IMR-90 (cell line): ENCODE measurements around the gene PPM1M. TPM values are rescaled to one million over a fixed set of nuclear protein-coding genes. Genes with fewer than 3 reads are reported as not detected.
A peak's percentile ranks its signal among the peaks of the same experiment; 100 is the strongest.

Source experiments
- ATAC-seq: fragments of 200-7000 bp; cut with Tn5 transposase; 2 replicates; pipeline ENCODE4 v1.9.1; 2020; ENCODE audit warnings: low read depth, mild to moderate bottlenecking, moderate library complexity
- BruUV-seq: library from RNA; stranded (reverse); fragments of 400-500 nt; replicated peaks from 2 replicates; lab custom pipeline; 2021; lab: Mats Ljungman, UMichigan
- CTCF ChIA-PET: fragments of 300-600 bp; formaldehyde crosslinking; extraction: SDS; loops from one replicate; lab custom pipeline; 2021; ENCODE audit warnings: antibody characterized with exemption; lab: Yijun Ruan, JAX
- POLR2A ChIA-PET: fragments of 300-600 bp; sonication (Branson Sonifier 250); formaldehyde crosslinking; loops from one replicate; lab custom pipeline; 2022; ENCODE audit warnings: antibody characterized with exemption; ENCODE audit not compliant: unreplicated experiment; lab: Charles Lee
- DNase-seq: peaks from one replicate; pipeline ENCODE4 v3.0.0; 2013
- H2AFZ ChIP-seq: replicated peaks from 2 replicates; pipeline ENCODE3; 2013; ENCODE audit warnings: low read length, mild to moderate bottlenecking; ENCODE audit not compliant: poor library complexity
- H2AK5ac ChIP-seq: 2 replicates; pipeline ENCODE4 v1.6.1; 2013; ENCODE audit warnings: low read depth, low read length, inconsistent platforms
- H2AK9ac ChIP-seq: replicated peaks from 2 replicates; pipeline ENCODE3; 2013; ENCODE audit warnings: mild to moderate bottlenecking, low read depth, low read length, moderate library complexity; ENCODE audit not compliant: poor library complexity
- H2BK120ac ChIP-seq: 2 replicates; pipeline ENCODE4 v1.6.1; 2013; ENCODE audit warnings: low read depth, low read length, inconsistent platforms
- H2BK15ac ChIP-seq: 3 replicates; pipeline ENCODE4 v1.6.1; 2013; ENCODE audit warnings: low read depth, low read length, inconsistent platforms
- H2BK20ac ChIP-seq: 2 replicates; pipeline ENCODE4 v1.6.1; 2013; ENCODE audit warnings: low read depth, mild to moderate bottlenecking, inconsistent platforms, low read length, moderate library complexity
- H2BK5ac ChIP-seq: 2 replicates; pipeline ENCODE4 v1.6.1; 2013; ENCODE audit warnings: mild to moderate bottlenecking, low read depth, low read length, inconsistent platforms; ENCODE audit not compliant: poor library complexity, severe bottlenecking
- H3K14ac ChIP-seq: replicated peaks from 2 replicates; pipeline ENCODE4 v1.6.1; 2013; ENCODE audit warnings: low read depth, low read length, inconsistent platforms
- H3K18ac ChIP-seq: 2 replicates; pipeline ENCODE4 v1.6.1; 2013; ENCODE audit warnings: low read depth, low read length, control low read depth
- H3K23ac ChIP-seq: 2 replicates; pipeline ENCODE4 v1.6.1; 2013; ENCODE audit warnings: low read depth, low read length, inconsistent platforms
- H3K27ac ChIP-seq: 2 replicates; pipeline ENCODE4 v1.5.1; 2013; ENCODE audit warnings: mild to moderate bottlenecking, control low read depth, low read length; ENCODE audit not compliant: insufficient read depth
- H3K27me3 ChIP-seq: 2 replicates; pipeline ENCODE4 v1.6.1; 2013; ENCODE audit warnings: low read length; ENCODE audit not compliant: control insufficient read depth, insufficient read depth
- H3K36me3 ChIP-seq: 2 replicates; pipeline ENCODE4 v1.6.1; 2013; ENCODE audit warnings: low read length, mixed read lengths; ENCODE audit not compliant: control insufficient read depth, insufficient read depth
- H3K4ac ChIP-seq: 2 replicates; pipeline ENCODE4 v1.6.1; 2013; ENCODE audit warnings: low read depth, low read length, inconsistent platforms
- H3K4me1 ChIP-seq: 2 replicates; pipeline ENCODE4 v1.6.1; 2013; ENCODE audit warnings: low read length, mixed read lengths; ENCODE audit not compliant: control insufficient read depth, insufficient read depth
- H3K4me2 ChIP-seq: 2 replicates; pipeline ENCODE4 v1.6.1; 2013; ENCODE audit warnings: low read depth, mild to moderate bottlenecking, control low read depth, low read length, moderate library complexity
- H3K4me3 ChIP-seq: 2 replicates; pipeline ENCODE4 v1.5.1; 2013; ENCODE audit warnings: low read depth, mild to moderate bottlenecking, control low read depth, low read length, moderate library complexity; ENCODE audit not compliant: insufficient read depth
- H3K56ac ChIP-seq: 2 replicates; pipeline ENCODE4 v1.6.1; 2013; ENCODE audit warnings: low read length, inconsistent platforms; ENCODE audit not compliant: insufficient read depth; ENCODE audit errors: extremely low read depth
- H3K79me1 ChIP-seq, 2 experiments: 2 replicates each; pipeline ENCODE4 v1.6.1; 2013; ENCODE audit warnings: low read length in 2 of 2, inconsistent platforms in 1 of 2, low read depth in 1 of 2
- H3K9ac ChIP-seq: 2 replicates; pipeline ENCODE4 v1.6.1; 2013; ENCODE audit warnings: low read depth, low read length, control low read depth
- H3K9me1 ChIP-seq: 2 replicates; pipeline ENCODE4 v1.6.1; 2013; ENCODE audit warnings: low read length, inconsistent platforms; ENCODE audit not compliant: insufficient read depth
- H3K9me3 ChIP-seq: 2 replicates; pipeline ENCODE4 v1.6.1; 2013; ENCODE audit warnings: low read length; ENCODE audit not compliant: control insufficient read depth, insufficient read depth
- H4K20me1 ChIP-seq: 2 replicates; pipeline ENCODE4 v1.6.1; 2013; ENCODE audit warnings: low read length, inconsistent platforms; ENCODE audit not compliant: insufficient read depth
- H4K5ac ChIP-seq: 2 replicates; pipeline ENCODE4 v1.6.1; 2013; ENCODE audit warnings: mild to moderate bottlenecking, low read depth, low read length, control low read depth
- H4K8ac ChIP-seq, 2 experiments: 2 replicates each; pipeline ENCODE4 v1.6.1; 2013; ENCODE audit warnings: low read depth in 2 of 2, low read length in 2 of 2, control low read depth in 1 of 2, inconsistent platforms in 1 of 2
- H4K91ac ChIP-seq: 2 replicates; pipeline ENCODE4 v1.6.1; 2013; ENCODE audit warnings: low read depth, low read length, inconsistent platforms; ENCODE audit not compliant: insufficient read depth
- CHD1 ChIP-seq: IDR thresholded peaks from 2 replicates; pipeline ENCODE4 v1.6.1; 2012; ENCODE audit warnings: low read depth, low read length, improper control_type of control experiment
- FOS ChIP-seq: fragments of 150-350 bp; IDR thresholded peaks from 2 replicates; pipeline ENCODE4 v1.6.1; 2016; ENCODE audit warnings: low read depth, low read length
- MAZ ChIP-seq: IDR thresholded peaks from 2 replicates; pipeline ENCODE4 v1.6.1; 2012; ENCODE audit warnings: low read depth, mild to moderate bottlenecking, low read length, improper control_type of control experiment, moderate library complexity, borderline replicate concordance
- RAD21 ChIP-seq: IDR thresholded peaks from 2 replicates; pipeline ENCODE4 v1.6.1; 2012; ENCODE audit warnings: low read length, improper control_type of control experiment
- WGBS, 2 experiments: methylation state at CpG; one replicate each; pipeline versions ENCODE4 v1.1.5 to v1.1.7; 2013; ENCODE audit warnings: missing lambda C conversion rate in 2 of 2; ENCODE audit not compliant: insufficient read length in 1 of 2; ENCODE audit errors: extremely low coverage in 2 of 2; 5-methylcytosine and 5-hydroxymethylcytosine counted together
- dilution Hi-C: fragments of 300-500 bp; cut with HindIII; formaldehyde crosslinking; loops from one replicate; pipeline ENCODE4 v1.14.3; 2018; ENCODE audit warnings: low sequenced_read_pairs; ENCODE audit not compliant: unreplicated experiment
- in situ Hi-C: fragments of 300-500 bp; cut with MboI; formaldehyde crosslinking; loops from 3 replicates; pipeline ENCODE4 v1.14.3; 2019; ENCODE audit warnings: low sequenced_read_pairs, inconsistent platforms, mixed read lengths
- intact Hi-C: fragments of 100-400 bp; cut with micrococcal nuclease; formaldehyde crosslinking; loops from 2 replicates; pipeline ENCODE4 v1.10.0; 2022
- polyA plus RNA-seq, 3 experiments: library from polyadenylated mRNA; depleted of rRNA; stranded (reverse); fragments of >200 nt; gene quantifications; 2 replicates each; pipeline ENCODE4 v1.2.3, GENCODE V29; 2012; ENCODE audit warnings: low replicate concordance in 1 of 3
- total RNA-seq: library from RNA; depleted of rRNA; stranded (reverse); fragments of >200 nt; gene quantifications from 2 replicates; pipeline ENCODE4 v1.2.3, GENCODE V29; 2012

PPM1M gene
- total and polyA plus RNA-seq, 2 of the 4 experiments (the other 2 are of a cell fraction) = 12.2 to 18.1 TPM

DNA sequence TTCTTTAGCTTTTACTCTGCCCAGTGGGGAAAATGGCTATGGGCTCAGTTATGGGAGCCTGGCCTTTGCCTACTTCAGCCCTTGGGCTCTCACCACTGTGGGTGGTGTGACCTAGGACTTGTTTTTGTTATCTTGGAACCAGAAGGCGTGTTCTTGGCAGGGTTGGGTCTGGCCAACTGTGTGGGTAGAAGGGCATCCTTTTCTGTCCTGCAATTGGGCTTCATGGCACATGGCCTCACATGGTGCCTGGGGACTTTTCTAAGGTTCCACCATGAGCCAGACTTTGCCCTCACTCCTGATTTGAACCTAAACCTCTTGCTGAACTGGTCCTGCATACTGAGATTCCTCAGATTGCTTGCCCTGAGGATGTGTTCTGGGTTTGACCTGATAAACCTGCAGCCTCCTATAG lies 43.8 kb downstream of the PPM1M start:
- in situ Hi-C loops = no loop called here
- Histone ChIP-seq H3K79me1 (peaks cover 19 to 33% of the 10 kb centered on the region in 2 experiments), H4K91ac (no peak overlapping the region), H2BK5ac (no peak overlapping the region), H4K5ac (no peak overlapping the region), H2BK15ac (no peak overlapping the region), H2BK120ac (no peak overlapping the region), H3K18ac (no peak overlapping the region), H3K4ac (no peak overlapping the region; the same call in 1 of the 2 replicates), H3K27me3 (no peaks in the 10 kb centered on the region), H3K4me3 (no peak overlapping the region), H3K4me2 (no peak overlapping the region), H3K23ac (no peak overlapping the region), H3K4me1 (peaks cover 6% of the 10 kb centered on the region), H2AFZ (no peak overlapping the region), H2AK5ac (no peak overlapping the region), H2BK20ac (no peak overlapping the region), H4K8ac (peak overlapping the region in 1 of 2 experiments; percentile 95; a peak in 1 of 4 replicates), H3K27ac (no peak overlapping the region), H3K14ac (no peak overlapping the region), H3K9ac (no peak overlapping the region), H3K56ac (no peak overlapping the region), H3K9me3 (no peaks in the 10 kb centered on the region), H3K36me3 (peaks cover 14% of the 10 kb centered on the region; the same call in 1 of the 2 replicates), H3K9me1 (peaks cover 18% of the 10 kb centered on the region), H4K20me1 (no peaks in the 10 kb centered on the region), H2AK9ac (peak overlapping the region; percentile 23)
- POLR2A ChIA-PET = interaction anchor here (0.6 kb wide), 1 partner anchor 20 kb away, joined by 3 read pairs; no protein-coding TSS in a partner anchor
- intact Hi-C loops = no loop called here
- CTCF ChIA-PET = interaction anchor here (1.0 kb wide), 1 partner anchor 50 kb away, joined by 6 read pairs; no protein-coding TSS in a partner anchor
- BruUV-seq = no TSS peak
- DNase-seq (no peak), ATAC-seq (no peak)
- no CpG with 5 or more reads among the region's 1 CpG for WGBS, 2 experiments
- no peak for TF ChIP-seq MAZ
- no peak for TF ChIP-seq CHD1
- TF ChIP-seq RAD21 = no peak
- TF ChIP-seq FOS = no peak
- dilution Hi-C loops = no loop called here
